GDM1 (cell line): ENCODE results near the gene KNOP1.
"Not testable (repeated sequence)": the region's sequence is repeated elsewhere in the genome, so short reads cannot be mapped to it uniquely, and the experiment has no call there.

Experiments used
- DNase-seq: peaks from one replicate; lab custom pipeline; 2025; lab: John Stamatoyannopoulos, UW

Gene KNOP1

DNA sequence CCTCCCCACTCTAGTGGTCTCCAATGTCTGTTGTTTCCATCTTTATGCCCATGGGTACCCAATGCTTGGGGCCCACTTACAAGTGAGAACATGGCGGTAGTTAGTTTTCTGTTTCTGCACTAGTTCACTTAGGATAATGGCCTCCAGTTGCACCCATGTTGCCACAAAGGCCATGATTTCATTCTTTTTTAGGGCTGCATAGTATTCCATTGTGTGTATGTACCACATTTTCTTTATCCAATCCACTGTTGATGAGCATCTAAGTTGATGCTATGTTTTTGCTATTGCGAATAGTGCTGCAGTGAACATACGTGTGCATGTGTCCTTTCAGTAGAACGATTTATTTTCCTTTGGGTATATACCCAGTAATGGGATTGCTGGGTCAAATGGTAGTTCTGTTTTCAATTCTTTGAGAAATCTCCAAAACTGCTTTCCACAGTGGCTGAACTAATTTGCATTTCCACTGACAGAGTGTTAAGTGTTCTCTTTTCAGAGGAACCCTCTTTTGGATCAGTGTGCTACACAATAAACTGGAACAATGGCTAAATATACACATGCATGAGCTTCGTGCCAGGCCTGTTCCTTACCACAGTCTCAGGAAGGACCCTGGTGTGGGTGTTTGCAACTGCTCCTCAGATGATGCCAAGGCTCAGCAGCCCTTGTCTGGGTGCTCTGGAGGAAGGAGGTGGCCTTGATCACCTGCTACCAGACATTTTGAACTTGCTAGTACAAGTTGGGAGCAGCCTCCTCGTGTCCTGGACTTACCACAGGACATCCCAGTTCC lies 34.4 kb downstream of the KNOP1 start:
- no peak for DNase-seq

DNA sequence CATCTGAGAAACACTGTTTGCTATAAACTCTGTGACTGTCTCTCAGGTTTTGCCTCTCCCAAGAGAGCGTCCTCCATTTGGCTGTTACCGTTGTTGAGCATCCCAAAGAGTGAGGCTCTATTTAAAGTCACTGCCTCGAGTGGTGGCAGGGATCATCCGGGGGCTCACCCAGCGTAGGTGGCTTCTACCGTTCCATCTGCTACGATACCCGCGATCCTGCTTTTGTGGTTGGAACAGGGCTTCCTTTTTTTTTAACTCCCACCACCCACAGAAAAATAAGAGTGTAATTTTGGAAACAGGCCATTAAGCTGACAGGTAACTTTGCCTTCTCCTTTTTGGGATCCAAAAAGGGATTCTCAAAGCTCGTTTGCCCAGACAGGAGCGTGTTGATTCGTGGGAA lies 36.4 kb downstream of the KNOP1 start:
- no peak for DNase-seq

GRCh38 chr16:19680881-19681340 lies 37.1 kb downstream of the KNOP1 start:
- no peak for DNase-seq

GRCh38 chr16:19679281-19679680 lies 38.7 kb downstream of the KNOP1 start:
- not testable (repeated sequence) for DNase-seq

GRCh38 chr16:19678804-19679203 lies 39.2 kb downstream of the KNOP1 start:
- DNase-seq: no peak

GRCh38 chr16:19677402-19677801 lies 40.6 kb downstream of the KNOP1 start:
- DNase-seq: no peak

DNA sequence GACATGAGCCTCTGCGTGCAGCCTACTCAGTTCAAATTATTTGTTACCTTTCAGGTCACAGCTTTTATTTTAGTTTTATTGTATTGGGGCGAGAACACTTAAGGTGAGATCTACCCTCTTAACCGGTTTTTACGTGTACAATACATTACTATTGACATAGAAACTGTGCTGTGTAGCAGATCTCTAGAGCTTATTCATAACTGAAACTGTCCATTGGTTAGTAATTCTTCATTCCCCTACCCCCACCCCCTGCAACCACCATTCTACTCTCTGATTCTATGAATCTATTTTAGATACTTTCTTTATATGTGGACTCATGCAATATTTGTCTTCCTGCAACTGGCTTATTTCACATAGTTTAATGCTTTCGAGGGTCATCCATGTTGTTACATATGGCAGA lies 43.5 kb downstream of the KNOP1 start:
- DNase-seq: no peak

GRCh38 chr16:19672378-19672777 lies 45.6 kb downstream of the KNOP1 start:
- DNase-seq: no peak

DNA sequence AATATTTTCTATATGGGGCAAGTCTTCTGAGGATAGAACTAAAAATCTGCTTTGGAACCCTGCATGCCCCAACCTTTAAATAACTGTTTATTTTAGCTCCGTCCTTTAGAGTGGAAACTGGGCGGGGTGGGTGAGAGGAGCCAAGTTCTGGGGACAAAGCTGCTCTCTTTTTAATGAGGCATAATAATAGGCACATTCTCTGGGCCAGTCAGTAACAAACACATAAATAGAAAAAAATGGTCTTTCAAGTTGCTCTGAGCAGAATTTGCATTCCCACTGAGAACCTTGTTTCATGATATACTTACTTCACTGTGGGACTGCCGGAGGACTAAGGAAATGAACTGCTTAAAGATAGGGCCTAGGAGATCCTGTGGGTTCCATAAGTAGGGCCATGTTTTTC lies 51.5 kb downstream of the KNOP1 start:
- no peak for DNase-seq

- DNase-seq: not testable (repeated sequence)
Observed at GRCh38 chr16:19665313-19665712, 52.7 kb downstream of the KNOP1 start.

GRCh38 chr16:19664166-19664565 lies 53.9 kb downstream of the KNOP1 start:
- no peak for DNase-seq

GRCh38 chr16:19662351-19662750 lies 55.7 kb downstream of the KNOP1 start:
- no peak for DNase-seq

- DNase-seq: no peak
Observed at GRCh38 chr16:19660432-19660831, 57.6 kb downstream of the KNOP1 start.

- no peak for DNase-seq
Observed at GRCh38 chr16:19659554-19659953, 58.5 kb downstream of the KNOP1 start.

DNA sequence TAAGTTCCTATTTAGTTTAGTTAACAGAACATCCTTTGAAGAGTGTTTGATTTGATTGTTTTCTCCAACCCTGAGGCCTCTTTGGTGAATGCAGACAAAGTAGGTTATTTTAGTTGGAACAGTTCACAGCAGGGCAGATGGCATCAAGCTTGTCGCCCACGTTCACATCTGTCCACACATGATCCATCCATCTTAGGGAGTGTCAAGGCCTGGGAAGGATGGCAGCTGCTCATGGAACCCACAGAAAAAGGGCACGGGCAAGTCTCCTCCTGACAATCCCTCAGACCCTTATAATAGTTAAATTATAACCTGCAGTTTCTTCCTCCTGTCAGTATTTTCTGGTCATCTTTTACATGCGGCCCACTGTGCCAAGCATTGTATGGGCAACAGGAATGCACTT lies 60.2 kb downstream of the KNOP1 start:
- DNase-seq: no peak

- no peak for DNase-seq
Observed at GRCh38 chr16:19655242-19655777, 62.7 kb downstream of the KNOP1 start.

DNA sequence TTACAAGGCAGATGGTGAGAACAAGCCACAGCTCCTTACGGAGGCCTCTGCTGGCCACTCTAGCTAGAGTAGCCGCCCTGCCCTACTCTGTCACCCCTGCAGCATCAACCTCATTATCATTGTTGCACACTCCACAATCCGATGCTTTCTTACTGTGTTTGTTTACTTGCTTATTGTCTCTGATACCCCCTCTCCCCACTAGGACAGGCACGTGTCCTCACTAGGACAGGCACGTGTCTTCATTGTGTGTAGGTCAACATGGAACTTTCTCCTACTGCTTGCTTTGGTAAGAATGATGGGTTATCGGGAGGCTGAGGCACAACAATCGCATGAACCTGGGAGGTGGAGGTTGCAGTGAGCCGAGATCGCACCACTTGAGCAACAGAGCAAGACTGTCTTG lies 63.9 kb downstream of the KNOP1 start:
- DNase-seq: no peak
